ENCODE data around the gene PIGK. TPM values are rescaled to one million over a fixed set of nuclear protein-coding genes. Genes with fewer than 3 reads are reported as not detected.

PIGK gene
- total and polyA plus RNA-seq, 2 of the 4 experiments (the other 2 are of a cell fraction), result 15.6 to 21.2 TPM

DNA sequence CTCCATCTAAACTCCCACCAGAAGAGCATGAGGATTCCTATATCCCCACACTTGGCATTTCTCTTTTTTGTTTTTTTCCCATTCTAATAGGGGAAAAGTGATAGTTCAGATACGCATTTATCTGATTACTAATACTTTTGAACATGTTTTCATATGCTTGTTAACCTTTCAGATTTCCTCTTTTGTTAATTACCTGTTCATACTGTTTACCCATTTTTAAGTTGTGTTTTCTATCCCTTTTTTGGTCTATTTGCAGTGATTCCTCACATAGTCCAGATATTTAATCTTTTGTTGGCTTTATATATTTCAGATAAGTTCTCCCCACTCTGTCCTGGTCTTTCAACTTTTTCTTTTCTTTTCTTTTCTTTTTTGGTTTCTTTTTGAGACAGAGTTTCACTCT lies 13.6 kb upstream of the PIGK start:
- Histone ChIP-seq H4K8ac (ENCODE audit: low read depth in 2 of 2, low read length in 2 of 2) (no peak overlapping the region), H2BK120ac (ENCODE audit: low read depth, low read length) (no peak overlapping the region), H3K9ac (ENCODE audit: low read depth, low read length) (no peak overlapping the region), H3K4me3 (ENCODE audit: insufficient read depth, low read depth, low read length) (no peak overlapping the region), H4K5ac (ENCODE audit: low read depth, low read length) (no peak overlapping the region), H4K91ac (ENCODE audit: insufficient read depth, low read depth, low read length) (no peak overlapping the region), H3K18ac (ENCODE audit: low read depth, low read length) (no peak overlapping the region), H3K4ac (ENCODE audit: low read depth, low read length) (no peak overlapping the region), H2AK5ac (ENCODE audit: low read depth, low read length) (no peak overlapping the region), H3K9me3 (ENCODE audit: control insufficient read depth, insufficient read depth, low read length) (no peaks in the 10 kb centered on the region), H3K4me1 (ENCODE audit: control insufficient read depth, insufficient read depth, low read length) (no peaks in the 10 kb centered on the region), H3K27me3 (ENCODE audit: control insufficient read depth, insufficient read depth, low read length) (no peaks in the 10 kb centered on the region), H3K9me1 (ENCODE audit: insufficient read depth, low read length) (no peaks in the 10 kb centered on the region), H3K27ac (ENCODE audit: insufficient read depth, low read length) (no peak overlapping the region), H2AFZ (replicated peaks; ENCODE audit: low read length, poor library complexity) (no peak overlapping the region), H2BK20ac (ENCODE audit: low read depth, low read length) (no peak overlapping the region), H2BK15ac (ENCODE audit: low read depth, low read length) (no peak overlapping the region), H3K79me1 (ENCODE audit: low read depth in 1 of 2, low read length in 2 of 2) (no peaks in the 10 kb centered on the region), H3K56ac (ENCODE audit: extremely low read depth, insufficient read depth, low read length) (no peak overlapping the region), H3K14ac (replicated peaks; ENCODE audit: low read depth, low read length) (no peak overlapping the region), H2BK5ac (ENCODE audit: low read depth, low read length, poor library complexity, severe bottlenecking) (no peak overlapping the region), H4K20me1 (ENCODE audit: insufficient read depth, low read length) (no peaks in the 10 kb centered on the region), H3K4me2 (ENCODE audit: low read depth, low read length) (no peak overlapping the region), H2AK9ac (replicated peaks; ENCODE audit: low read depth, low read length, poor library complexity) (no peak overlapping the region), H3K23ac (ENCODE audit: low read depth, low read length) (no peak overlapping the region), H3K36me3 (ENCODE audit: control insufficient read depth, insufficient read depth, low read length) (no peaks in the 10 kb centered on the region)
- no peak for TF ChIP-seq MAFK (IDR thresholded peaks at IDR 0.05; ENCODE audit: low read depth, low read length)
- TF ChIP-seq NFE2L2 (IDR thresholded peaks at IDR 0.05; ENCODE audit: low read depth, low read length), result no peak
- TF ChIP-seq, protein P1, sequence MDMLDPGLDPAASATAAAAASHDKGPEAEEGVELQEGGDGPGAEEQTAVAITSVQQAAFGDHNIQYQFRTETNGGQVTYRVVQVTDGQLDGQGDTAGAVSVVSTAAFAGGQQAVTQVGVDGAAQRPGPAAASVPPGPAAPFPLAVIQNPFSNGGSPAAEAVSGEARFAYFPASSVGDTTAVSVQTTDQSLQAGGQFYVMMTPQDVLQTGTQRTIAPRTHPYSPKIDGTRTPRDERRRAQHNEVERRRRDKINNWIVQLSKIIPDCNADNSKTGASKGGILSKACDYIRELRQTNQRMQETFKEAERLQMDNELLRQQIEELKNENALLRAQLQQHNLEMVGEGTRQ (IDR thresholded peaks at IDR 0.05; ENCODE audit: low read depth, low read length), result no peak
- no peak for TF ChIP-seq FOS (IDR thresholded peaks at IDR 0.05; ENCODE audit: low read depth, low read length)
- no peak for TF ChIP-seq MXI1 (IDR thresholded peaks at IDR 0.05; ENCODE audit: borderline replicate concordance, low read depth, low read length)
- TF ChIP-seq CHD1 (IDR thresholded peaks at IDR 0.05; ENCODE audit: low read depth, low read length), result no peak
- no peak for TF ChIP-seq RFX5 (IDR thresholded peaks at IDR 0.05; ENCODE audit: low read depth, low read length)
- no CpG with 5 or more reads among the region's 1 CpG for WGBS, 2 experiments (ENCODE audit: extremely low coverage in 2 of 2, insufficient read length in 1 of 2)
- CTCF ChIA-PET, result no interaction called here
- ATAC-seq (ENCODE audit: low read depth) (no peak), DNase-seq (no peak)
- in situ Hi-C loops (cut with MboI; ENCODE audit: low sequenced_read_pairs) (no loop called here), intact Hi-C loops (cut with micrococcal nuclease) (no loop called here), dilution Hi-C loops (cut with HindIII; ENCODE audit: low sequenced_read_pairs, unreplicated experiment) (no loop called here)
- BruUV-seq (replicated peaks), result no TSS peak
- POLR2A ChIA-PET (ENCODE audit: unreplicated experiment), result no interaction called here

All from IMR-90 (cell line).